Uterus (tissue), 4 donors: ENCODE measurements around the gene LRRC3C. TPM values are rescaled to one million over a fixed set of nuclear protein-coding genes. Genes with fewer than 3 reads are reported as not detected.

Experiments
- DNase-seq, 2 donors: peaks; one replicate each; pipeline ENCODE4 v3.0.0-alpha.2; 2019 to 2020
- H3K27ac ChIP-seq, 2 donors: fragments of 200-600 bp; sonication (generic); 1 replicate in 1 of 2; 2 replicates in 1 of 2; pipeline ENCODE4 v1.5.1; 2016 to 2018
- H3K27me3 ChIP-seq, 2 donors: fragments of 200-600 bp; sonication (generic); one replicate each; pipeline ENCODE4 v1.5.1; 2018 to 2019; ENCODE audit warnings: control low read depth in 1 of 2
- H3K36me3 ChIP-seq, 2 donors: fragments of 200-600 bp; sonication (generic); one replicate each; pipeline ENCODE4 v1.5.1; 2019; ENCODE audit warnings: control low read depth in 1 of 2
- H3K4me1 ChIP-seq, 2 donors: fragments of 200-600 bp; sonication (generic); one replicate each; pipeline ENCODE4 v1.5.1; 2018 to 2019; ENCODE audit warnings: control low read depth in 1 of 2
- H3K4me3 ChIP-seq, 2 donors: fragments of 200-600 bp; sonication (generic); 1 replicate in 1 of 2; 2 replicates in 1 of 2; pipeline ENCODE4 v1.5.1; 2018 to 2019; ENCODE audit warnings: mild to moderate bottlenecking in 1 of 2
- H3K9me3 ChIP-seq, 2 donors: fragments of 200-600 bp; sonication (generic); one replicate each; pipeline ENCODE4 v1.5.1; 2019; ENCODE audit warnings: control low read depth in 1 of 2
- POLR2A ChIP-seq, 2 donors: fragments of 450-650 bp; IDR thresholded peaks; one replicate each; pipeline ENCODE4 v1.6.1; 2016; ENCODE audit warnings: antibody characterized with exemption in 2 of 2, mild to moderate bottlenecking in 1 of 2, moderate library complexity in 1 of 2
- intact Hi-C: fragments of 100-400 bp; cut with DNase I; formaldehyde crosslinking; loops from one replicate; pipeline ENCODE4 v1.15.1; 2023; ENCODE audit warnings: low total_unique reads
- total RNA-seq, 4 donors: library from RNA; depleted of rRNA in 3 of 4; stranded (reverse); fragments of >200 nt in 3 of 4; gene quantifications; one replicate each; pipeline versions ENCODE4 v1.1.0 to v1.2.4, GENCODE V29; 2014 to 2023
- TF ChIP-seq, protein P1 (sequence below), 4 experiments: fragments of 200-600 bp in 2 of 4; fragments of 450-650 bp in 2 of 4; sonication (generic) in 2 of 4; IDR thresholded peaks; one replicate each; pipeline ENCODE4 v1.5.1; 2016 to 2019; ENCODE audit warnings: antibody characterized with exemption in 4 of 4, mild to moderate bottlenecking in 2 of 4, moderate library complexity in 1 of 4
- donor health status: DM: yes; HTN: yes; CAD: no.

The LRRC3C gene
- total RNA-seq, 4 donors from 2014 or later, result 0.52 TPM; not detected in 3

DNA sequence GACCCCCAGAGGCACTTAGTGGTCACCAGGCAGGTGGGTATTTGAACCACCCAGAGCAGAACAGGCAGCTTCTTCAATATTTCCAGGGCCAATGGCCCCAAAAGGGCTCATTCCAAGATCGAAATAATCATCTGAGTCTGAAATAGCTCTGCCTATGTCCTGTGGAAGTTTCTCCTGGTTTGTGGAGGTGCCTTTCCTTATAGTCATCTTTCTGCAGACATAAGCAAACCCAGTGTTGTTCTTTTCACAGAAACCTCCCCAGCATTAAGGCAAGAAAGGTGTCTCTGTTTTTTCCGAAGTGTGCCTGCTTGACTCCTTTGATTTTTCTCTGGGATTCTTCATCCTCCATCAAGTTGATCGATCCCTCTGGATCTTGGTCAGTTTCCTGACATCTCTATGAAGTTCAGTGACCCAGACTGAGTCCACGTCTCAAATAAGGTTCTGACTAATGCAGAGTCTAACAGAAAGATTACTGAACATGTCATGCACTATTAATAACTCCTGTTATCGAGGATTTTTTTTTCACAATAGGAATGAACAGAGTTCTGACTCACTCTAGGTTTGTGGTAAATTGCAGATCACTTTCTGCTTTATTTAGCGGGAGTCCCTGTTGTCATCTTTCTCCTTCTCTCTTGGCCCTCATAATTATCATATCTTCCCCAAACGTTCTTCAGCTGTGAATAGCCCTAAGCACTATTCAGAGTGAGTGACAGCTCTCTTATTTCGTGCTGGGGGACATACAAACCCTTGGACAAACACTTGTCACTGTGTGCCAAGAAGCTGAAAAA is 1.5 kb downstream of the LRRC3C start:
- peak overlapping the region in 1 of 2 donors; percentile 76 for H3K4me3 ChIP-seq
- no peaks in the 10 kb centered on the region for H3K36me3 ChIP-seq
- no peaks in the 10 kb centered on the region for H3K27me3 ChIP-seq
- intact Hi-C loops, result no loop called here
- H3K4me1 ChIP-seq, result peaks cover 7 to 13% of the 10 kb centered on the region in 2 donors
- TF ChIP-seq, protein P1, sequence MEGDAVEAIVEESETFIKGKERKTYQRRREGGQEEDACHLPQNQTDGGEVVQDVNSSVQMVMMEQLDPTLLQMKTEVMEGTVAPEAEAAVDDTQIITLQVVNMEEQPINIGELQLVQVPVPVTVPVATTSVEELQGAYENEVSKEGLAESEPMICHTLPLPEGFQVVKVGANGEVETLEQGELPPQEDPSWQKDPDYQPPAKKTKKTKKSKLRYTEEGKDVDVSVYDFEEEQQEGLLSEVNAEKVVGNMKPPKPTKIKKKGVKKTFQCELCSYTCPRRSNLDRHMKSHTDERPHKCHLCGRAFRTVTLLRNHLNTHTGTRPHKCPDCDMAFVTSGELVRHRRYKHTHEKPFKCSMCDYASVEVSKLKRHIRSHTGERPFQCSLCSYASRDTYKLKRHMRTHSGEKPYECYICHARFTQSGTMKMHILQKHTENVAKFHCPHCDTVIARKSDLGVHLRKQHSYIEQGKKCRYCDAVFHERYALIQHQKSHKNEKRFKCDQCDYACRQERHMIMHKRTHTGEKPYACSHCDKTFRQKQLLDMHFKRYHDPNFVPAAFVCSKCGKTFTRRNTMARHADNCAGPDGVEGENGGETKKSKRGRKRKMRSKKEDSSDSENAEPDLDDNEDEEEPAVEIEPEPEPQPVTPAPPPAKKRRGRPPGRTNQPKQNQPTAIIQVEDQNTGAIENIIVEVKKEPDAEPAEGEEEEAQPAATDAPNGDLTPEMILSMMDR (IDR thresholded peaks at IDR 0.05), result no peak
- TF ChIP-seq POLR2A (IDR thresholded peaks at IDR 0.05), result no peak
- peak overlapping the region; percentile 88 to 93 for H3K27ac ChIP-seq
- H3K9me3 ChIP-seq, result no peaks in the 10 kb centered on the region
- DNase-seq, result no peak

DNA sequence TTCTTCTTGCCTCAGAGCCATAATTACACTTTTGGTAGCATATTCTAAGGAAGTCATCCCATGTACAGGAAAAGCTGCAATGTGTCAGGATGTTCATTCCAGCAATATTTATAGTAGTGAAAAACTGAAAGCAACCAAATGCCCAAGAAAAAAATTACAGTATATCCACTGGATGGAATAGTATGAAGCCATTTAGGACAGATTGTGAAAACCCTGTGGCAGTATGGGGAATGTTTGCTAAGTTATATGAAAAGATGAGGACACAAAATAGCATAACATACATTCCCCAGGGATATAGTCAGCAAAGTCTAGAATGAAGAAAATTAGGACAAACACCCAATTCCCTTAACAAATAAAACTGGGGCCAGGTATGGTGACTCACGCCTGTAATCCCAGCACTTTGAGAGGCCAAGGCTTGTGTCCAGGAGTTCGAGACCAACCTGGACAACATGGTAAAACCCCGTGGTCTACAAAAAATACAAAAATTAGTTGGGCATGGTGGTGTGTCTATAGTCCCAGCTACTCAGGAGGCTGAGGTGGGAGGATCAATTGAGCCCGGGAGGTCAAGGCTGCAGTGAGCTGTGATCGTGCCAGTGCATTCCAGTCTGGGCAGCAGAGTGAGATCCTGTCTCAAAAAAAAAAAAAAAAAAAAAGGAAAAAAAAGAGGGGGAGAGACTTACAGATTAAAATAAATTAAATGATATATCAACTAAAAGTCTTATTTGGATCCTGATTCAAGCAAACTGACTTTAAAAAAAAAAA is 2.3 kb downstream of the LRRC3C start:
- peaks cover 7 to 13% of the 10 kb centered on the region in 2 donors for H3K4me1 ChIP-seq
- no peak for DNase-seq
- no peak overlapping the region for H3K4me3 ChIP-seq
- H3K9me3 ChIP-seq, result no peaks in the 10 kb centered on the region
- intact Hi-C loops, result no loop called here
- no peak for TF ChIP-seq POLR2A (IDR thresholded peaks at IDR 0.05)
- TF ChIP-seq, protein P1 (IDR thresholded peaks at IDR 0.05), result no peak
- peak overlapping the region; percentile 88 to 93 for H3K27ac ChIP-seq
- H3K36me3 ChIP-seq, result no peaks in the 10 kb centered on the region
- no peaks in the 10 kb centered on the region for H3K27me3 ChIP-seq

DNA sequence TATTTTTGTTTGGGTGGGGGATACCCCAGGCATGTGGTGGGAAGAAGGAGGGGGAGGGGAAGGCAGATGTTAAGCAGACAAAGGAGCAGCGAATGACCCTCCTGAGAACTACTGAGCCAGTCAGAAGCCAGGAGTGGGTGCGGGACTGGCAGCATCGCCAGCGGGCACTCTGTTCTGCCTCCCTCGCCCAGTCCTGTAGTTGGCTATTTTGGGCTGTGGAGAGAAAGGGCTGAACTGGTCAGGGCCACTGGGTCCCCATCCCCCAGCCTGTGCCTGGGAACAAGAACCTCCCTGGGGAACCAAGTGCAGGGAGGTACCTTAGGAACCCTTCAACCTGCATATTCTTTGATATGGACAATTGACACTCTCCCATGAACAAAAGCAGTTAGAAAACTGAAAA is 6.4 kb downstream of the LRRC3C start:
- TF ChIP-seq POLR2A (IDR thresholded peaks at IDR 0.05), result no peak
- TF ChIP-seq, protein P1 (IDR thresholded peaks at IDR 0.05), result no peak
- no peak for DNase-seq
- H3K27ac ChIP-seq, result no peak overlapping the region
- H3K4me1 ChIP-seq, result peaks cover 0 to 7% of the 10 kb centered on the region in 2 donors
- no peaks in the 10 kb centered on the region for H3K36me3 ChIP-seq
- no peak overlapping the region for H3K4me3 ChIP-seq
- no peaks in the 10 kb centered on the region for H3K27me3 ChIP-seq
- no peaks in the 10 kb centered on the region for H3K9me3 ChIP-seq
- intact Hi-C loops, result no loop called here

DNA sequence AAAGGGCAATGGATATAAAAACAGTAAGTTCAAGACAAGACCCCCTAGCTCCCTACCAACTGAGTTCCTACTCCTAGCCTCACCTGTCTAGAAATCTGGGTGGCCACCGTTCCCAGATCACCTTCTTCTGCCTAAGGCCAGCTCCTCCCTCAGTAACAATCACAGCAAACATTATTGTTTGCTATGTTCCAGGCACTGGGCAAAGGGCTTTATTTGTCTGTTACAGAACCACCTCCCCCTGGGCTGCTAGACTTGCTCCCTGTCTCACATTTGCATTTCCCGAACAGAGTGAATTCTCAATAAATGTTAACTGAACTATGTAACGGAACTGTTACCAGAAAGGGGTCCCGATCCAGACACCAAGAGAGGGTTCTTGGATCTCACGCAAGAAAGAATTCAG is 6.8 kb downstream of the LRRC3C start:
- H3K27ac ChIP-seq, result no peak overlapping the region
- no peaks in the 10 kb centered on the region for H3K36me3 ChIP-seq
- H3K27me3 ChIP-seq, result no peaks in the 10 kb centered on the region
- no peaks in the 10 kb centered on the region for H3K9me3 ChIP-seq
- no peak for DNase-seq
- no peak overlapping the region for H3K4me3 ChIP-seq
- H3K4me1 ChIP-seq, result peaks cover 0 to 5% of the 10 kb centered on the region in 2 donors
- intact Hi-C loops, result no loop called here
- TF ChIP-seq, protein P1 (IDR thresholded peaks at IDR 0.05), result no peak
- TF ChIP-seq POLR2A (IDR thresholded peaks at IDR 0.05), result no peak

DNA sequence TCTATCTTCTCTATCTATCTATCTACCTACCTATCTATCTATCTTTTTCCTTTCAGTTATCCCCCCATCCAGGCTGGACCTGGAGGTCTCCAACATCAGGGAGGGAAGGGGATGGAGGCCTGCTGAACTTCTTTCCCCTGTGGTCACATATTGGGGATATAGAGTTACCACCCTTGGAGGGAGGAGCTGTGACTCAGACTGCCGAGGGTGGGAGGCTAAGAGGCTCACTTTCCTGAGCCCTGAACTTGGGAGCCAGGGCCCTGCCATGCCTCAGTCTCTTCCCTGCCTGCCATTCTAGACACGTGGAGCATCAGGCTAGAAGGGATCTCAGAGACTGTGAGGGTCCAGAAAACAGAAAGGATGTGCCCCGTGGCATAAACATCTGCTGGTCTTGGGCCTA is 8.4 kb downstream of the LRRC3C start:
- DNase-seq, result no peak
- H3K9me3 ChIP-seq, result no peaks in the 10 kb centered on the region
- no peaks in the 10 kb centered on the region for H3K27me3 ChIP-seq
- TF ChIP-seq POLR2A (IDR thresholded peaks at IDR 0.05), result no peak
- TF ChIP-seq, protein P1 (IDR thresholded peaks at IDR 0.05), result no peak
- no peaks in the 10 kb centered on the region for H3K36me3 ChIP-seq
- H3K4me1 ChIP-seq, result no peaks in the 10 kb centered on the region
- no peak overlapping the region for H3K4me3 ChIP-seq
- no peak overlapping the region for H3K27ac ChIP-seq
- intact Hi-C loops, result no loop called here
